Calu3 (cell line): ENCODE measurements around the gene SLC9A8. TPM values are rescaled to one million over a fixed set of nuclear protein-coding genes. Genes with fewer than 3 reads are reported as not detected.

Source experiments
- BruUV-seq: library from RNA; stranded (reverse); fragments of 400-500 nt; replicated peaks from 2 replicates; lab custom pipeline; 2021; lab: Mats Ljungman, UMichigan
- CTCF ChIA-PET: fragments of 300-600 bp; sonication (Branson Sonifier 250); formaldehyde crosslinking; loops from one replicate; lab custom pipeline; 2022; ENCODE audit warnings: antibody characterized with exemption; lab: Charles Lee
- DNase-seq: peaks from one replicate; pipeline ENCODE4 v3.0.0; 2022
- H3K27ac Mint-ChIP-seq: one replicate; pipeline ENCODE4 v1.8.0; 2022; ENCODE audit warnings: mixed read lengths; ENCODE audit not compliant: unreplicated experiment
- H3K27me3 Mint-ChIP-seq: one replicate; pipeline ENCODE4 v1.8.0; 2022; ENCODE audit warnings: mixed read lengths; ENCODE audit not compliant: unreplicated experiment
- H3K36me3 Mint-ChIP-seq: one replicate; pipeline ENCODE4 v1.8.0; 2022; ENCODE audit warnings: mild to moderate bottlenecking, moderate library complexity, mixed read lengths; ENCODE audit not compliant: insufficient read depth, unreplicated experiment
- H3K4me1 Mint-ChIP-seq: one replicate; pipeline ENCODE4 v1.8.0; 2022; ENCODE audit warnings: mild to moderate bottlenecking, low read depth, mixed read lengths; ENCODE audit not compliant: unreplicated experiment
- H3K4me3 Mint-ChIP-seq: one replicate; pipeline ENCODE4 v1.8.0; 2022; ENCODE audit warnings: mild to moderate bottlenecking, low read depth, moderate library complexity, mixed read lengths; ENCODE audit not compliant: unreplicated experiment
- H3K9me3 Mint-ChIP-seq: one replicate; pipeline ENCODE4 v1.8.0; 2022; ENCODE audit warnings: low read depth, mixed read lengths; ENCODE audit not compliant: unreplicated experiment
- intact Hi-C: fragments of 100-400 bp; cut with micrococcal nuclease; formaldehyde crosslinking; loops from one replicate; pipeline ENCODE4 v1.10.0; 2022; ENCODE audit not compliant: unreplicated experiment
- total RNA-seq: library from RNA; stranded (reverse); gene quantifications from 2 replicates; pipeline ENCODE4 v1.2.3, GENCODE V29; 2022
- TF ChIP-seq, protein P1 (sequence below): fragments of 200-600 bp; IDR thresholded peaks from one replicate; pipeline ENCODE4 v1.8.0; 2022; ENCODE audit warnings: antibody characterized with exemption; ENCODE audit not compliant: unreplicated experiment

Gene SLC9A8
- total RNA-seq, 1 experiment from 2014 or later = 30.0 TPM

DNA sequence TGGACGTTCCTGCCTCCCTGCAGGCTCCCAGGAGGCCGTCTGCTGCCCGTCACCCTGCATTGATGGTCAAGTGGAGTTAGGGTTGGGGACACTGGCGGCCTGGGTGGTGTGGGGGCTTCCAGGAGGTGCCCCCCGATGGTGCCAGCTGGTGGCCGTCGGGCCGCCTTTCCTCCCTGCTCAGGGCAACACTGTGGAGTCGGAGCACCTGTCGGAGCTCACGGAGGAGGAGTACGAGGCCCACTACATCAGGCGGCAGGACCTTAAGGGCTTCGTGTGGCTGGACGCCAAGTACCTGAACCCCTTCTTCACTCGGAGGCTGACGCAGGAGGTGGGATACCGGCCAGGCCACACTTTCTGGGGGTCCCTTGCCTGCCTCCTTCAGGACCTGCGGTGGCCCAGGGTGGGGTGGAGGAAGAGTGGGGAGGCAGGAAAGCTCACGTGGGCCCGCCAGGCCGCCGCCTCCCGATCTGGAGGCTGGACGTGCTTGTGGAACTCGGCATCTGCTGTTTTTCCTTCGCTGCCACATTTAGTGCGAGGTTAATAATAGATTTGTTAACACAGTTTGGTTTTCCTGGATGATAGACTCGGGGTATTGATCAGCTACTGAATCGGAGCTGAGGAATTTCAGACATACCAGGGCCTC, 74.1 kb downstream of the SLC9A8 start:
- H3K36me3 Mint-ChIP-seq = peaks cover 36% of the 10 kb centered on the region
- H3K27me3 Mint-ChIP-seq = no peaks in the 10 kb centered on the region
- TF ChIP-seq, protein P1, sequence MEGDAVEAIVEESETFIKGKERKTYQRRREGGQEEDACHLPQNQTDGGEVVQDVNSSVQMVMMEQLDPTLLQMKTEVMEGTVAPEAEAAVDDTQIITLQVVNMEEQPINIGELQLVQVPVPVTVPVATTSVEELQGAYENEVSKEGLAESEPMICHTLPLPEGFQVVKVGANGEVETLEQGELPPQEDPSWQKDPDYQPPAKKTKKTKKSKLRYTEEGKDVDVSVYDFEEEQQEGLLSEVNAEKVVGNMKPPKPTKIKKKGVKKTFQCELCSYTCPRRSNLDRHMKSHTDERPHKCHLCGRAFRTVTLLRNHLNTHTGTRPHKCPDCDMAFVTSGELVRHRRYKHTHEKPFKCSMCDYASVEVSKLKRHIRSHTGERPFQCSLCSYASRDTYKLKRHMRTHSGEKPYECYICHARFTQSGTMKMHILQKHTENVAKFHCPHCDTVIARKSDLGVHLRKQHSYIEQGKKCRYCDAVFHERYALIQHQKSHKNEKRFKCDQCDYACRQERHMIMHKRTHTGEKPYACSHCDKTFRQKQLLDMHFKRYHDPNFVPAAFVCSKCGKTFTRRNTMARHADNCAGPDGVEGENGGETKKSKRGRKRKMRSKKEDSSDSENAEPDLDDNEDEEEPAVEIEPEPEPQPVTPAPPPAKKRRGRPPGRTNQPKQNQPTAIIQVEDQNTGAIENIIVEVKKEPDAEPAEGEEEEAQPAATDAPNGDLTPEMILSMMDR = no peak
- no peaks in the 10 kb centered on the region for H3K9me3 Mint-ChIP-seq
- BruUV-seq = no TSS peak
- intact Hi-C loops = no loop called here
- H3K27ac Mint-ChIP-seq = no peak overlapping the region
- H3K4me1 Mint-ChIP-seq = peaks cover 34% of the 10 kb centered on the region
- CTCF ChIA-PET = interaction anchor here (0.6 to 2.9 kb wide), 5 partner anchors 22 to 344 kb away, joined by 3 to 9 read pairs (median 5); no protein-coding TSS in a partner anchor
- no peak for DNase-seq
- H3K4me3 Mint-ChIP-seq = no peak overlapping the region

DNA sequence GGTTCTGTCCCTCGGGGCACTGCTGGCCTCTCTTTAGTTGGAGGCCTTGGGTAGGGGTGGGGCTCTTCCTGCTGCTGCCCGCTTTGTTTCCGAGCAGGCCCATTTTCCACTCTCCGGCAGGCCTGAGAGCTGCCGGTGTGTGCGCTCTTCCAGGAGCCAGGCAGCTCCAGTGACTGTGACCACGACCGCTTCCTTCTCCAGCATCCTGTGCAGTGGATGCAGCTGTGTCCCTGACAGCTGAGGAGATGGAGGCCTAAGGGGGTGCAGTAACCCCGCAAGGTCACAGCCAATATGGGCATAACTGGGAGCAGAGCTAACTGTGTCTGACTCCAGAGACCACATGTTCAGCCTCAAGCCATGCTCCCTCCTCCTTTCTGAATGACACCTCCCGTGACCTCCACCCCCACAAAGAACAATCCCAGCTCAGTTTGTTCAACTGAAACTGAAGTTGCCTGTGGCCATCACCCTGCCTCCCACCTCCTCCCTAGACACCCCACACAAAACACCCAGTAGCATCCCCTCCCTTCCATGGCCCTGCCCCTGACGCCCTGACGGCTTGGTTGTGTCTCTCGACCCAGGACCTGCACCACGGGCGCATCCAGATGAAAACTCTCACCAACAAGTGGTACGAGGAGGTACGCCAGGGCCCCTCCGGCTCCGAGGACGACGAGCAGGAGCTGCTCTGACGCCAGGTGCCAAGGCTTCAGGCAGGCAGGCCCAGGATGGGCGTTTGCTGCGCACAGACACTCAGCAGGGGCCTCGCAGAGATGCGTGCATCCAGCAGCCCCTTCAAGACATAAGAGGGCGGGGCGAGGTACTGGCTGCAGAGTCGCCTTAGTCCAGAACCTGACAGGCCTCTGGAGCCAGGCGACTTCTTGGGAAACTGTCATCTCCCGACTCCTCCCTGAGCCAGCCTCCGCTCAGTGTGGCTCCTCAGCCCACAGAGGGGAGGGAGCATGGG, 74.9 kb downstream of the SLC9A8 start:
- peaks cover 34% of the 10 kb centered on the region for H3K4me1 Mint-ChIP-seq
- no peaks in the 10 kb centered on the region for H3K27me3 Mint-ChIP-seq
- peaks cover 36% of the 10 kb centered on the region for H3K36me3 Mint-ChIP-seq
- H3K9me3 Mint-ChIP-seq = no peaks in the 10 kb centered on the region
- no peak for DNase-seq
- H3K27ac Mint-ChIP-seq = no peak overlapping the region
- TF ChIP-seq, protein P1 = peak; percentile 6
- intact Hi-C loops = loop anchor here (1.0 kb wide), 2 partner anchors 276 to 346 kb away; no protein-coding TSS in a partner anchor
- CTCF ChIA-PET = interaction anchor here (0.6 to 2.9 kb wide), 9 partner anchors 19 to 346 kb away, joined by 3 to 16 read pairs (median 5); no protein-coding TSS in a partner anchor
- H3K4me3 Mint-ChIP-seq = no peak overlapping the region
- BruUV-seq = no TSS peak

DNA sequence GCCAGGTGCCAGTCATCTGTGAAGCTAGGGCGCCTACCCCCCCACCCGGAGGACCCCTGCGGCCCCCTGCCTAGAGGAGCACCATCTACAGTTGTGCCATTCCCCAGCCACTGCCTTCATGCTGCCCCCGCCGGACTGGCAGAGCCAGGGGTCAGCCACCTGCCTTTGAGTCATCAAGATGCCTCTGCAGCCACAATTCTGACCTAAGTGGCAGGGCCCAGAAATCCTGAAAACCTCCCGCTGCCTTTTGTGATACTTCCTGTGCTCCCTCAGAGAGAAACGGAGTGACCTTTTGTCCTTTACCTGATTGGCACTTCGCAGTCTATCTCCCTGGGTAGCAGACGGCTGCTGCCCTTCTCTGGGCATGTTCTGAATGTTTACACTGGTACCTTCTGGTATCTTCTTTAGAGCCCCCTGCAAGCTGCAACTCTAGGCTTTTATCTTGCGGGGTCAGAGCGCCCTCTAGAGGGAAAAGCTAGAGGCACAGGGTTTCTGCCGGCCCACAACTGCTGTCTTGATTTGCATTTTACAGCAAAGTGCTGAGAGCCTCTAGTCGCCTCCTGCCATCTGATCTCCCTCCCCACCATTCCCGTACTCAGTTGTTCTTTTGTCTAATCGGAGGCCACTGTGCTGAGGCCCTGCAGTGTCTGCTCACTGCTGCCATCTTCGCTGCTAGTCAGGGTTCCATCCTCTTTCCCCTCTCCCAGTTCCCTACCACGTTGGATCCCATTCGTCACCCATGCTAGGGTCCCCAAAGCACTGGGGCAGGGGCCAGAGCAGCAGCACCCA, 75.8 kb downstream of the SLC9A8 start:
- no peaks in the 10 kb centered on the region for H3K9me3 Mint-ChIP-seq
- H3K4me1 Mint-ChIP-seq = peaks cover 34% of the 10 kb centered on the region
- CTCF ChIA-PET = interaction anchor here (0.6 to 2.9 kb wide), 9 partner anchors 18 to 347 kb away, joined by 3 to 16 read pairs (median 5); no protein-coding TSS in a partner anchor
- intact Hi-C loops = loop anchor here (1.0 kb wide), 2 partner anchors 277 to 347 kb away; no protein-coding TSS in a partner anchor
- peak overlapping the region; percentile 46 for H3K27ac Mint-ChIP-seq
- TF ChIP-seq, protein P1 = peak; percentile 93
- peak; percentile 72 for DNase-seq
- peaks cover 41% of the 10 kb centered on the region for H3K36me3 Mint-ChIP-seq
- H3K4me3 Mint-ChIP-seq = no peak overlapping the region
- H3K27me3 Mint-ChIP-seq = no peaks in the 10 kb centered on the region
- BruUV-seq = no TSS peak
